K562 (cell line): Measurements from ENCODE around the gene AGO3. TPM values are rescaled to one million over a fixed set of nuclear protein-coding genes. Genes with fewer than 3 reads are reported as not detected.

Source experiments
- ATAC-seq: fragments of 200-7000 bp; cut with Tn5 transposase; 3 replicates; pipeline ENCODE4 v1.9.1; 2020; ENCODE audit warnings: moderate library complexity
- BruUV-seq: library from RNA; stranded (reverse); fragments of 400-500 nt; replicated peaks from 2 replicates; lab custom pipeline; 2021; lab: Mats Ljungman, UMichigan
- CTCF ChIA-PET: fragments of 300-600 bp; formaldehyde crosslinking; extraction: SDS; loops from one replicate; lab custom pipeline; 2021; ENCODE audit warnings: low intra/inter-chr PET ratio; lab: Yijun Ruan, JAX
- POLR2A ChIA-PET: fragments of 300-600, 350-650 bp; sonication (Branson Sonifier 250); formaldehyde crosslinking; extraction: SDS; loops from one replicate; lab custom pipeline; 2021; ENCODE audit warnings: antibody characterized with exemption, inconsistent platforms; lab: Yijun Ruan, JAX
- DNase-seq, 4 experiments: peaks; one replicate each; pipeline versions ENCODE4 v3.0.0 to v3.0.0-alpha.2; 2011 to 2018; ENCODE audit warnings: low spot score in 3 of 4, mixed read lengths in 3 of 4; ENCODE audit errors: extremely low read depth in 1 of 4
- FAIRE-seq: peaks from 2 replicates; lab custom pipeline; 2011; peaks lifted over from hg19 to GRCh38; lab: Jason Lieb, UNC
- H2AFZ ChIP-seq: 2 replicates; pipeline ENCODE4 v1.6.0; 2011; ENCODE audit warnings: low read depth, low read length, control low read depth, inconsistent platforms
- H3K27ac ChIP-seq: fragments of 200-600 bp; 3 replicates; pipeline ENCODE4 v1.8.0; 2011; ENCODE audit warnings: low read depth, mild to moderate bottlenecking, control low read depth, inconsistent platforms, low read length, moderate library complexity, mixed read lengths; ENCODE audit errors: extremely low read depth
- H3K27me3 ChIP-seq, 2 experiments: fragments of 300-600 bp in 1 of 2; 2 replicates in 1 of 2; 3 replicates in 1 of 2; pipeline versions ENCODE4 v1.6.0 to v1.8.0; 2011; ENCODE audit warnings: inconsistent platforms in 2 of 2, low read length in 2 of 2, mild to moderate bottlenecking in 1 of 2, mixed read lengths in 1 of 2, moderate library complexity in 1 of 2; ENCODE audit not compliant: control insufficient read depth in 2 of 2, insufficient read depth in 2 of 2
- H3K36me3 ChIP-seq: fragments of 300-600 bp; 3 replicates; pipeline ENCODE4 v1.8.0; 2011; ENCODE audit warnings: mild to moderate bottlenecking, low read length, inconsistent platforms; ENCODE audit not compliant: control insufficient read depth, insufficient read depth
- H3K4me1 ChIP-seq, 2 experiments: fragments of 200-600 bp in 1 of 2; replicated peaks in 1 of 2; 2 replicates in 1 of 2; 3 replicates in 1 of 2; pipeline versions ENCODE4 v1.5.1 to v1.8.0; 2011; ENCODE audit warnings: inconsistent platforms in 2 of 2, low read length in 2 of 2, mild to moderate bottlenecking in 1 of 2, mixed read lengths in 1 of 2, moderate library complexity in 1 of 2; ENCODE audit not compliant: control insufficient read depth in 2 of 2, insufficient read depth in 2 of 2
- H3K4me2 ChIP-seq: 2 replicates; pipeline ENCODE4 v1.6.1; 2011; ENCODE audit warnings: low read length, control low read depth, inconsistent platforms, mixed read lengths; ENCODE audit not compliant: insufficient read depth
- H3K4me3 ChIP-seq: fragments of 200-600 bp; sonication (generic), shearing (Covaris generic); 2 replicates; pipeline ENCODE4 v1.5.1; 2016; ENCODE audit warnings: control low read depth, inconsistent platforms
- H3K79me2 ChIP-seq: fragments of 200-600 bp; 3 replicates; pipeline ENCODE4 v1.8.0; 2011; ENCODE audit warnings: low read length, inconsistent platforms; ENCODE audit not compliant: control insufficient read depth, insufficient read depth
- H3K9ac ChIP-seq, 2 experiments: 2 replicates each; pipeline versions ENCODE4 v1.6.0 to v1.6.1; 2011; ENCODE audit warnings: low read depth in 2 of 2, low read length in 2 of 2, control low read depth in 1 of 2, inconsistent platforms in 1 of 2, mild to moderate bottlenecking in 1 of 2, mixed read lengths in 1 of 2; ENCODE audit not compliant: insufficient read depth in 1 of 2
- H3K9me1 ChIP-seq: one replicate; pipeline ENCODE4 v1.6.0; 2011; ENCODE audit warnings: inconsistent platforms, mild to moderate bottlenecking, low read length, moderate library complexity; ENCODE audit not compliant: control insufficient read depth, insufficient read depth
- H3K9me3 ChIP-seq: replicated peaks from 2 replicates; pipeline ENCODE4 v1.5.1; 2011; ENCODE audit warnings: low read depth, low read length, inconsistent platforms; ENCODE audit not compliant: control insufficient read depth, insufficient read depth
- H4K20me1 ChIP-seq: replicated peaks from 2 replicates; pipeline ENCODE4 v1.6.1; 2011; ENCODE audit warnings: low read length, inconsistent platforms, mixed read lengths; ENCODE audit not compliant: control insufficient read depth, insufficient read depth
- HEY1 ChIP-seq: fragments of 250-450 bp; sonication (Bioruptor Pico); IDR thresholded peaks from 2 replicates; pipeline ENCODE4 v1.5.0; 2020; ENCODE audit warnings: mild to moderate bottlenecking, moderate library complexity, borderline replicate concordance
- SPI1 ChIP-seq: IDR thresholded peaks from 2 replicates; pipeline ENCODE4 v1.6.1; 2011; ENCODE audit warnings: low read depth, low read length, control low read depth, borderline replicate concordance
- ZNF583 ChIP-seq: fragments of 250-450 bp; sonication (Bioruptor Pico); IDR thresholded peaks from 2 replicates; pipeline ENCODE4 v1.4.0; 2020
- ZNF778 ChIP-seq: fragments of 450-650 bp; formaldehyde crosslinking; IDR thresholded peaks from 2 replicates; pipeline ENCODE4 v1.4.0; 2020; ENCODE audit warnings: mild to moderate bottlenecking, moderate library complexity
- in situ Hi-C: fragments of 300-500 bp; cut with MboI; formaldehyde crosslinking; loops from 4 replicates; pipeline ENCODE4 v1.15.0; 2018; ENCODE audit warnings: inconsistent platforms, mixed read lengths
- intact Hi-C: fragments of 100-400 bp; cut with micrococcal nuclease; formaldehyde crosslinking; loops from 2 replicates; pipeline ENCODE4 v1.14.2; 2022
- polyA plus RNA-seq, 8 experiments: library from polyadenylated mRNA; depleted of rRNA in 4 of 8; stranded (reverse) in 5 of 8; unstranded in 3 of 8; fragments of >200 nt; fragmentation: Nextera tagmentation in 2 of 8; fragmentation: Illumina TruSeq in 1 of 8; extraction: Ambion mirVana in 2 of 8; extraction: Trizol in 1 of 8; gene quantifications; 2 replicates each; pipeline versions ENCODE4 v1.2.1 to v1.2.3, GENCODE V29; 2011 to 2014; ENCODE audit warnings: inconsistent platforms in 1 of 8, missing spikeins in 1 of 8
- total RNA-seq, 7 experiments: library from RNA; depleted of rRNA in 6 of 7; stranded (reverse); fragments of >200 nt in 6 of 7; fragmentation: Illumina TruSeq in 2 of 7; extraction: Trizol in 2 of 7; gene quantifications; 2 replicates each; pipeline versions ENCODE4 v1.2.1 to v1.2.3, GENCODE V29; 2011 to 2021; ENCODE audit warnings: low replicate concordance in 1 of 7
- TF ChIP-seq, protein P1 (sequence below), 3 experiments: fragments of 200-800 bp in 1 of 3; fragments of 250-450 bp in 1 of 3; fragments of 450-650 bp in 1 of 3; sonication (Bioruptor Pico) in 1 of 3; sonication (Bioruptor generic) in 1 of 3; formaldehyde crosslinking in 1 of 3; IDR thresholded peaks; 2 replicates each; pipeline versions ENCODE4 v1.6.1 to v1.8.0; 2016 to 2022; ENCODE audit warnings: mild to moderate bottlenecking in 2 of 3, missing genetic modification characterization in 2 of 3, missing compliant biosample characterization in 1 of 3, moderate library complexity in 1 of 3
- TF ChIP-seq, protein P2 (sequence below): fragments of 200-400 bp; formaldehyde crosslinking; IDR thresholded peaks from 2 replicates; pipeline ENCODE4 v1.6.1; 2017; ENCODE audit warnings: mild to moderate bottlenecking, low read depth, low read length, moderate library complexity
- TF ChIP-seq, protein P3 (sequence below): fragments of 450-650 bp; IDR thresholded peaks from 2 replicates; pipeline ENCODE4 v1.6.1; 2016; ENCODE audit warnings: low read depth

AGO3 gene
- total and polyA plus RNA-seq, 9 of the 15 experiments (the other 6 are each of a cell fraction or from before 2014, with no cell fraction given): 4.5 to 41.5 (median 22.7) TPM

- Histone ChIP-seq H3K9me3 (no peaks in the 10 kb centered on the region), H3K4me3 (peak overlapping the region; percentile 86), H3K4me1 (peaks cover 15 to 23% of the 10 kb centered on the region in 2 experiments), H3K9me1 (no peaks in the 10 kb centered on the region), H3K27ac (no peak overlapping the region), H3K4me2 (peak overlapping the region; percentile 94; the same call in 1 of the 2 replicates), H2AFZ (no peak overlapping the region), H4K20me1 (no peaks in the 10 kb centered on the region), H3K9ac (peak overlapping the region; percentile 5 to 78; a peak in 2 of 4 replicates), H3K79me2 (peaks cover 71% of the 10 kb centered on the region), H3K27me3 (no peaks in the 10 kb centered on the region), H3K36me3 (peaks cover 7% of the 10 kb centered on the region; the same call in 1 of the 3 replicates)
- ChIA-PET POLR2A (interaction anchor here (1.1 to 2.5 kb wide), 5 partner anchors 9 to 36 kb away, joined by 4 to 10 read pairs (median 7); no protein-coding TSS in a partner anchor), CTCF (no interaction called here)
- in situ Hi-C loops: no loop called here
- ATAC-seq (no peak), DNase-seq (no peak), FAIRE-seq (no peak)
- intact Hi-C loops: loop anchor here (5.0 kb wide), 2 partner anchors 71 to 154 kb away; partner anchors contain the start of gene ADPRS
- no TSS peak for BruUV-seq
- TF ChIP-seq, protein P1, sequence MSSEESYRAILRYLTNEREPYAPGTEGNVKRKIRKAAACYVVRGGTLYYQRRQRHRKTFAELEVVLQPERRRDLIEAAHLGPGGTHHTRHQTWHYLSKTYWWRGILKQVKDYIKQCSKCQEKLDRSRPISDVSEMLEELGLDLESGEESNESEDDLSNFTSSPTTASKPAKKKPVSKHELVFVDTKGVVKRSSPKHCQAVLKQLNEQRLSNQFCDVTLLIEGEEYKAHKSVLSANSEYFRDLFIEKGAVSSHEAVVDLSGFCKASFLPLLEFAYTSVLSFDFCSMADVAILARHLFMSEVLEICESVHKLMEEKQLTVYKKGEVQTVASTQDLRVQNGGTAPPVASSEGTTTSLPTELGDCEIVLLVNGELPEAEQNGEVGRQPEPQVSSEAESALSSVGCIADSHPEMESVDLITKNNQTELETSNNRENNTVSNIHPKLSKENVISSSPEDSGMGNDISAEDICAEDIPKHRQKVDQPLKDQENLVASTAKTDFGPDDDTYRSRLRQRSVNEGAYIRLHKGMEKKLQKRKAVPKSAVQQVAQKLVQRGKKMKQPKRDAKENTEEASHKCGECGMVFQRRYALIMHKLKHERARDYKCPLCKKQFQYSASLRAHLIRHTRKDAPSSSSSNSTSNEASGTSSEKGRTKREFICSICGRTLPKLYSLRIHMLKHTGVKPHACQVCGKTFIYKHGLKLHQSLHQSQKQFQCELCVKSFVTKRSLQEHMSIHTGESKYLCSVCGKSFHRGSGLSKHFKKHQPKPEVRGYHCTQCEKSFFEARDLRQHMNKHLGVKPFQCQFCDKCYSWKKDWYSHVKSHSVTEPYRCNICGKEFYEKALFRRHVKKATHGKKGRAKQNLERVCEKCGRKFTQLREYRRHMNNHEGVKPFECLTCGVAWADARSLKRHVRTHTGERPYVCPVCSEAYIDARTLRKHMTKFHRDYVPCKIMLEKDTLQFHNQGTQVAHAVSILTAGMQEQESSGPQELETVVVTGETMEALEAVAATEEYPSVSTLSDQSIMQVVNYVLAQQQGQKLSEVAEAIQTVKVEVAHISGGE (CRISPR knock-in tag; IDR thresholded peaks at IDR 0.05): 0 out of 6 replicates have a peak, but pooled peaks of 1 of the 3 experiments have one; percentile 18
- TF ChIP-seq HEY1 (no peak), SPI1 (peak; percentile 78; the same call in 1 of the 2 replicates), ZNF583 (no peak), ZNF778 (CRISPR knock-in tag) (no peak)
- TF ChIP-seq, protein P2, sequence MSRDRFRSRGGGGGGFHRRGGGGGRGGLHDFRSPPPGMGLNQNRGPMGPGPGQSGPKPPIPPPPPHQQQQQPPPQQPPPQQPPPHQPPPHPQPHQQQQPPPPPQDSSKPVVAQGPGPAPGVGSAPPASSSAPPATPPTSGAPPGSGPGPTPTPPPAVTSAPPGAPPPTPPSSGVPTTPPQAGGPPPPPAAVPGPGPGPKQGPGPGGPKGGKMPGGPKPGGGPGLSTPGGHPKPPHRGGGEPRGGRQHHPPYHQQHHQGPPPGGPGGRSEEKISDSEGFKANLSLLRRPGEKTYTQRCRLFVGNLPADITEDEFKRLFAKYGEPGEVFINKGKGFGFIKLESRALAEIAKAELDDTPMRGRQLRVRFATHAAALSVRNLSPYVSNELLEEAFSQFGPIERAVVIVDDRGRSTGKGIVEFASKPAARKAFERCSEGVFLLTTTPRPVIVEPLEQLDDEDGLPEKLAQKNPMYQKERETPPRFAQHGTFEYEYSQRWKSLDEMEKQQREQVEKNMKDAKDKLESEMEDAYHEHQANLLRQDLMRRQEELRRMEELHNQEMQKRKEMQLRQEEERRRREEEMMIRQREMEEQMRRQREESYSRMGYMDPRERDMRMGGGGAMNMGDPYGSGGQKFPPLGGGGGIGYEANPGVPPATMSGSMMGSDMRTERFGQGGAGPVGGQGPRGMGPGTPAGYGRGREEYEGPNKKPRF: no peak
- TF ChIP-seq, protein P3, sequence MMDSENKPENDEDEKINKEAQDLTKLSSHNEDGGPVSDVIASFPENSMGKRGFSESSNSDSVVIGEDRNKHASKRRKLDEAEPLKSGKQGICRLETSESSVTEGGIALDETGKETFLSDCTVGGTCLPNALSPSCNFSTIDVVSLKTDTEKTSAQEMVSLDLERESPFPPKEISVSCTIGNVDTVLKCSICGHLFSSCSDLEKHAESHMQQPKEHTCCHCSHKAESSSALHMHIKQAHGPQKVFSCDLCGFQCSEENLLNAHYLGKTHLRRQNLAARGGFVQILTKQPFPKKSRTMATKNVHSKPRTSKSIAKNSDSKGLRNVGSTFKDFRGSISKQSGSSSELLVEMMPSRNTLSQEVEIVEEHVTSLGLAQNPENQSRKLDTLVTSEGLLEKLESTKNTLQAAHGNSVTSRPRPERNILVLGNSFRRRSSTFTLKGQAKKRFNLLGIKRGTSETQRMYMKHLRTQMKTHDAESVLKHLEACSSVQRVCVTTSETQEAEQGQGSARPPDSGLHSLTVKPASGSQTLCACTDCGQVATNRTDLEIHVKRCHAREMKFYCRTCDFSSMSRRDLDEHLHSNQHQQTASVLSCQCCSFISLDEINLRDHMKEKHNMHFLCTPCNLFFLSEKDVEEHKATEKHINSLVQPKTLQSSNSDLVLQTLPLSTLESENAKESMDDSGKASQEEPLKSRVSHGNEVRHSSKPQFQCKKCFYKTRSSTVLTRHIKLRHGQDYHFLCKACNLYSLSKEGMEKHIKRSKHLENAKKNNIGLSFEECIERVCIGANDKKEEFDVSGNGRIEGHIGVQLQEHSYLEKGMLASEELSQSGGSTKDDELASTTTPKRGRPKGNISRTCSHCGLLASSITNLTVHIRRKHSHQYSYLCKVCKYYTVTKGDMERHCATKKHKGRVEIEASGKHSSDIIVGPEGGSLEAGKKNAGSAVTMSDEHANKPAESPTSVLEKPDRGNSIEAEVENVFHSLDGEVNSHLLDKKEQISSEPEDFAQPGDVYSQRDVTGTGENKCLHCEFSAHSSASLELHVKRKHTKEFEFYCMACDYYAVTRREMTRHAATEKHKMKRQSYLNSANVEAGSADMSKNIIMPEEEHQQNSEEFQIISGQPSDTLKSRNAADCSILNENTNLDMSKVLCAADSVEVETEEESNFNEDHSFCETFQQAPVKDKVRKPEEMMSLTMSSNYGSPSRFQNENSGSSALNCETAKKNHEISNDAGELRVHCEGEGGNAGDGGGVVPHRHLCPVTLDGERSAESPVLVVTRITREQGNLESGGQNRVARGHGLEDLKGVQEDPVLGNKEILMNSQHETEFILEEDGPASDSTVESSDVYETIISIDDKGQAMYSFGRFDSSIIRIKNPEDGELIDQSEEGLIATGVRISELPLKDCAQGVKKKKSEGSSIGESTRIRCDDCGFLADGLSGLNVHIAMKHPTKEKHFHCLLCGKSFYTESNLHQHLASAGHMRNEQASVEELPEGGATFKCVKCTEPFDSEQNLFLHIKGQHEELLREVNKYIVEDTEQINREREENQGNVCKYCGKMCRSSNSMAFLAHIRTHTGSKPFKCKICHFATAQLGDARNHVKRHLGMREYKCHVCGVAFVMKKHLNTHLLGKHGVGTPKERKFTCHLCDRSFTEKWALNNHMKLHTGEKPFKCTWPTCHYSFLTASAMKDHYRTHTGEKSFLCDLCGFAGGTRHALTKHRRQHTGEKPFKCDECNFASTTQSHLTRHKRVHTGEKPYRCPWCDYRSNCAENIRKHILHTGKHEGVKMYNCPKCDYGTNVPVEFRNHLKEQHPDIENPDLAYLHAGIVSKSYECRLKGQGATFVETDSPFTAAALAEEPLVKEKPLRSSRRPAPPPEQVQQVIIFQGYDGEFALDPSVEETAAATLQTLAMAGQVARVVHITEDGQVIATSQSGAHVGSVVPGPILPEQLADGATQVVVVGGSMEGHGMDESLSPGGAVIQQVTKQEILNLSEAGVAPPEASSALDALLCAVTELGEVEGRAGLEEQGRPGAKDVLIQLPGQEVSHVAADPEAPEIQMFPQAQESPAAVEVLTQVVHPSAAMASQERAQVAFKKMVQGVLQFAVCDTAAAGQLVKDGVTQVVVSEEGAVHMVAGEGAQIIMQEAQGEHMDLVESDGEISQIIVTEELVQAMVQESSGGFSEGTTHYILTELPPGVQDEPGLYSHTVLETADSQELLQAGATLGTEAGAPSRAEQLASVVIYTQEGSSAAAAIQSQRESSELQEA: no peak
These were observed 2.0 kb downstream of the AGO3 start for GRCh38 chr1:35932941-35933340.
